ENCODE data around the gene COQ7. TPM values are rescaled to one million over a fixed set of nuclear protein-coding genes. Genes with fewer than 3 reads are reported as not detected.
A peak's percentile ranks its signal among the peaks of the same experiment; 100 is the strongest.

Gene COQ7
- total RNA-seq, 1 donor from 2014 or later: 19.4 TPM

DNA sequence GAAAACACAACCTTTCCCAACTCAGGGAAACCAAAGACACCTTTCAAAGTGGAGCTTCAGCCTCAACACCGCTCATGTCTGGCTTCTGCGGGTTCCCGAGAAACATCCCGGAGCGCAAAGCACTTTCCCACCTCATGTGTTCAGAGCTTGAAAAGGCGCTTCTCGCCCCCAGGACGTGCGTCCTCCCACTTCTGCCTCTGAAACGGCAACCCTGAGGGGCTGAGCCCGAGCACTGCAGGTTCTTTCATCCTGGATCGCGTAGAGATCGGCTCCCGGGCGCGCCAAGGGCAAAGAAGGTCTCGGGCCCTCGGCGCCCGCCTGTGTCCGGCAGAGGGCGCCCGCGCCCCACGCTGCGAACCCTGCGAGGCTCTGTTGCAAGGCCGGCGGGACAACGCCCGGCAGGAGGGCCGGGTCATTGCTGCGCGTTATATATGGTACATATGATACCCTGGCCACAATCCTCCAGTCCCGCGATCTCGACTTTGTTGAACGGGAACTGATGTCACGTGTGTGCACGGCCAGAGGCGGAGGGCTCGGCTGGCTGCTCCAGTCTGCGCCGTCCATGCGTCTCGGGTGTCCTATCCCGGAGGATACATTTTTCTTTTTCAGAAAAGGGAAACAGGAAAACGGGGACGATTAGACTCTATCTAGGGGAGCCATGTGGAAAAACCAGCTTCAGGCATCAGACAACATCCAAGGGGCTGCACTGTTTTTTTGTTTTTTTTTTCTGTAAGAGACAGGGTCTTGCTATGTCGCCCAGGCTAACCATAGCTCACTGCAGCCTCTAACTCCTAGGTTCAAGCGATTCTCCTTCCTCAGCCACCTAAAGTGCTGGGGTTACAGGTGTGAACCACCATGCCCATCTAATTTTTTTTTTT is 19.1 kb downstream of the COQ7 start:
- peak; percentile 91 to 94 for DNase-seq (ENCODE audit: low read depth in 2 of 2)

DNA sequence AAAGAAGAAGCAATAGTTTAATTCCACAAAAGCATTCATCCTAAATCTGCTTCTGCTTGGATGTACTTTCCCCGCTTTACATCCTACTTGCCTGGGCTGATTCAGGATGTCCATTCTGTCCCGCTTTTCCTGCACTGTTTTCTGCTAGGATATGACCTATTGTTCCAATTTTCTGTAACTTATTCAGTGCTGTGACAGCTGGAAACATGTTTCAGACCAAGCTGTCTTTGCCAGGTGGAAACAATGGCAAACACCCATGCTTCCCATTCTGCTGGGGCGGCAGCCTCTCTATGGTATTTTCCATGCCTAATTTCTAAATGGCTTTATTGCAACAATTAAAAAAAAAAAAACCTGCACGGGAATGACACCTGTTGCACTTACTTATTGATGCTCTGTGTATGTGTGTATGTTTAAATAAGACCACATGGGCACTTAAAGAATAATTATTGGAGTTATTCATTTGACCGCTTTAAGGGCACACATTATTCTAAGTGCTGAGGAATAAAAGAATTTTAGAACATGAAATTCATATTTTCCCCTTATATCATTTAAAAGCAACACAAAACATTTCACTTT is 21.0 kb downstream of the COQ7 start:
- peak; percentile 61 to 93 for DNase-seq (ENCODE audit: low read depth in 2 of 2)

DNA sequence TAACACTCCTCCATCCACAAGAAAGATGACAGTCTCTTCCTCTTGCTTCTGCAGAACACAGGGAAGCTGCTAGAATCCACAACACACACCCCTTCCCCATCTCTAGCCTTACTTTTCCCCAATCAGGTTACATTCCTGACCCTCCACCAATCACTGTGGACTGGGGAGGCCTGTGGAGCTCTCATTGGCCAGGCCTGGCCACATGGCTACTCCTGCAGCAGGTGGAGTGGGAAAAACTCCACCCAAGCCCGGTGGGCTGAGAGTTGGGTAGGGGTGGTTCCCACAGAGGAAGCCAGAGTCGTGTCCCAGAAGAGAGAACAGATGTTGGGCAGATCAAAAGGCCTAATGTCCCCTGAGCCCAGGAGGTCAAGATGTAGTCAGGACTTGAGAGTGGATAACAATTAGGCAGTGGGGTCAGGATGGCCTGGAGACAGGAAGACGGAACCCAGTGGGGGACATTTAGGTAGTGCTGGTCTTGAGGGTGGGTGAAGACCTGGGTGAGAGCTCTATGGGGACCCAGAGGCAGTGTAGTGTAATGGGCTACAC is 22.1 kb downstream of the COQ7 start:
- DNase-seq (ENCODE audit: low read depth in 2 of 2): no peak

DNA sequence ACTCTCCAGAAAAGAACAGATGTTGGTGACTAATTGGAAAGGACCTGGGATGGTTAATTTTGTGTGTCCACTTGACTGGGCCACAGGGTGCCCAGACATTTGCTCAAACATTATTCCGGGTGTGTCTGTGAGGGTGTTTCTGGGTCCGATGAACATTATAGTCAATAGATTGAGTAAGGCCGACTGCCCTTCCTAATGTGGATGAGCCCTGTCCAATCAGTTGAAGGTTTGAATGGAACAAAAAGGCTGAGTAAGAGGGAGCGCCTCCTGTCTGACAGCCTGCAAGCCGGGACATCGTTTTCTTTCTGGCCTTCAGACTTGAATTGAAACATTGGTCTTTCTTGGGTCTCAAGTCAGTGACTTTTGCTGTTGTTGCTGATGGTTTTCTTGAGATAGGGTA is 23.5 kb downstream of the COQ7 start:
- DNase-seq (ENCODE audit: low read depth in 2 of 2): no peak

DNA sequence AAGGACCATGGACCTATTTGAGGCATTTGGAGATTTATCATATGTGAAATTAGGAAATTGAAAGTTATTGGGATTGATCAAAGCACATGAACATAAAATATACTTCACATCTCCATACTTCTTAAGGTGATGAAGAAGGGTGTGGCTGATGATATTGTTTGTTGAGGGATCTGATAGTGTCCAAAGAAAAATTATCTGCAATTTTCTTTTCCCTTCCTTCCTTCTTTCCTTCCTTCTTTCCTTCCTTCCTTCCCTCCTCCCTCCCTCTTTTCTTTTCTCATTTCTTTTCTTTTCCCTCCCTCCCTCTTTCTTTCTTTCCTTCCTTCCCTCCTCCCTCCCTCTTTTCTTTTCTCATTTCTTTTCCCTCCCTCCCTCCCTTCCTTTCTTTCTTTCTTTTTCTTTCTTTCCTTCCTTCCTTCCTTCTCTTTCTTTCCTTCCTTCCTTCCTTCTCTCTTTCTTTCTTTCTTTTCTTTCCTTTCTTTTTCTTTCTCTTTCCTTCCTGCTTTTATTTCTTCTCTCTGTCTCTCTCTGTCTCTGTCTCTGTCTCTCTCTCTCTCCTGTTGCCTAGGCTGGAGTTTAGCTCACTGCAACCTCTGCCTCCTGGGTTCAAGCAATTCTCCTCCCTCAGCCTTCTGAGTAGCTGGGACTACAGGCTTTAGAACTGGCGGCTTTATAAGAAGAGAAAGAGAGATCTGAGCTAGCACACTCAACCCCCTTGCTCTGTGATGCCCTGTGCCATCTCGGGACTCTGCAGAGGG is 25.4 kb downstream of the COQ7 start:
- no peak for DNase-seq (ENCODE audit: low read depth in 2 of 2)

DNA sequence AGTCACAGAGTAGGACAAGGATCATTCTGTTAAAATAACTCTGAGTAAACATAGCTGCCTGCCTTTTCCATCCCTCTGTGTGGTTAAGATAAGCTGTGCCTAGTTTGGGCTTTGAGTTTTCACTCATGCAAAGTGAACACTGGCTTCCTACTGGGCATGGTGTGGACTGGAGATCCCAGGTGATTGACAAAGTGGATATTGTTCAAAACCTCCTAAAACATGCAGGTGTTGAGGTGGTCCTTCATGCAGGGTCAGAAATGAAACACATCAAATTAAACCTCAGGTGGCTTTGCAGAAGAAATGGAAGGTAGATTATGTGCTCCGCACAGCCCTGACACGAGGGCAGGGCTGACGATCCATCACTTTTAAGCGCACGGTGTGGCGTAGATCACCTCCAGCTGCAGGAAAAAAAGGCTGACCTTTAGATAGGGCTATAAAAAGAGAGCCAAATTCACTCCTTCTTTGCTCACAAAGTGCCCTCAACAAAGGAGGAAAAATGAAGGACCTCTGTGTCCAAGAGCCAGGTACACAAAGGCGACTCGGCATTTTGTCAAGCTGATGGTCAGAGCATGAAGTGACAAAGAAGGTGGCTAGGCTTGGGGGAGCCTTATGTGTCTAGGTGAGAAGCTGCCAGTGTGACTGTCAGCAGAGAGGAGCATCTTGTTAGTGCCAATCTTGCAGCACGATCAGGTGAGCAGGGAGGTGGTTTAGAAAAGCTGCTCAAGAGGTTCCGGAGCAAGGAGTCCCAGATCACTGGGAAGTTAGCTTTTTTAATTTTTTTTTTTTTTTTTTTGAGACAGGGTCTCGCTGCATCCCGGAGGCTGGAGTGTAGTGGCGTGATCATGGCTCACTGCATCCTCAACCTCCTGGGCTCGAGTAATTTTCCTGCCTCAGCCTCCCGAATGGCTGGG is 26.5 kb downstream of the COQ7 start:
- no peak for DNase-seq (ENCODE audit: low read depth in 2 of 2)

DNA sequence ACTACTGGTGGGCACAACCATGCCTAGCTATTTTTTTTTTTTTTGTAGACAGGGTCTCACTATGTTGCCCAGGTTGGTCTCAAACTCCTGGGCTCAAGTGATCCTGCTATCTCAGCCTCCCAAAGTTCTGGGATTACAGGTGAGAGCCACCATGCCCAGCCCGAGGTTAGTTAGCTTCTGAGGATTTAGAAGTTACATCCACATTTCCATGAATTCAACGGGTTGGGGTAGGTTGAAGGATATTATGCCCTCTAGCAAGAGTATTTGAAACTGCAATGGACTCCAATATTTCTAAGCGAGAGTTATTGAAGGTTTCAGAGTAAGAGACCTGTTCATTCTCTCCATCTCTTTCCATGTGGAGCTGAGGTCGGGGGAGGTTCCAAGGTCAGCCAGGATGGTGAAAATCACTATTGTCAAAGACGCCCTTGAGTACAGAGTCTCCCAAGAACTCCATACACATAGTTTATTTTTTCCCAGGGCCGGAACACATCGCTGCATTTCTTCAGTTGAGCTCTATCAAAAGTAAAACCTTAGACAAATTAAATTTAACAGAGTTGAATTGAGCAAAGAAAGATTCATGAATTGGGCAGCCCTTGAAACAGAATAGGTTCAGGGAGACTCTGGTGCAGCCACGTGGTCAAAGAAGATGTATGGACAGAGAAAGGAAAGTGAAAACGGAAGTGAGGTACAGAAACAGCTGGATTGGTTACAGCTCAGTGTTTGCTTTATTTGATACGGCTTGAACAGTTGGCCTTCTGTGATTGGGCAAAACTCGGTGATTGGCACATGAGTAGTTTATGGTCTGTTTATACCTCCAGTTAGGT is 27.3 kb downstream of the COQ7 start:
- peak in 1 of 2 donors; percentile 27 for DNase-seq (ENCODE audit: low read depth in 2 of 2)

DNA sequence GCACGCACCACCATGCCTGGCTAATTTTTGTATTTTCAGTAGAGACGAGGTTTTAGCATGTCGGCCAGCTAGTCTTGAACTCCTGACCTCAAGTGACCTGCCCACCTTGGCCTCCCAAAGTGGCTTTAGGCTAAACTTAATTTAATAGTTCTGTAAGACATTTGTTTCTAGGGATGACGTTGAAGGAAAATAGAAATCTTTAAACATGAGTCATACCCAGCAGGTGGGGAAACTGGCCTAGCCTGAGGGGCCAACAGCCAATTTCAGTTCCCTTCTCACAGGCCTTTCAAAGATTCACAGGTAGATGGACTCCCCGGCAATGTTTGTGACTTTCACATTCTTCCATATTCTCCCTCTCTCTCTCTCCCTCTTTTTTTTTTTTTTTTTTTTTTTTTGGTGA is 28.2 kb downstream of the COQ7 start:
- DNase-seq (ENCODE audit: low read depth in 2 of 2): no peak

DNA sequence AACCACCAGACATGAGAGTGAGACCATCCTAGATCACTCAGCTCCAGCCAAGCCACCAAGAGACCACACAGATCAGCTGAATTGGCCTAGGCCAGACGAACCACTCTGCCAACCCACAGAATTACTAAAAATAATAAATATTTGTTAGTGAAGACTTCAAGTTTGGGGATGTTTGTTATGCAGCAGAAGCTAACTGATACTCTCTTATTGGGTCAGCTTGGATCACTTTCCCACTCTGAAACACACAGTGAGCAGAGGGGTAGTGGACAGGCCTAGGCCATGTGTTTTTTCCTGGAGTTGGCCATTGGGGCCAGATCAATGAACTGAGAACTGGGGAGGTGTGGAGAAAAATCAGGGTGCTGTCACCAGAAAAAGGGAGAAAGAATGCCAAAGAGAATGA is 30.8 kb downstream of the COQ7 start:
- DNase-seq (ENCODE audit: low read depth in 2 of 2): no peak

DNA sequence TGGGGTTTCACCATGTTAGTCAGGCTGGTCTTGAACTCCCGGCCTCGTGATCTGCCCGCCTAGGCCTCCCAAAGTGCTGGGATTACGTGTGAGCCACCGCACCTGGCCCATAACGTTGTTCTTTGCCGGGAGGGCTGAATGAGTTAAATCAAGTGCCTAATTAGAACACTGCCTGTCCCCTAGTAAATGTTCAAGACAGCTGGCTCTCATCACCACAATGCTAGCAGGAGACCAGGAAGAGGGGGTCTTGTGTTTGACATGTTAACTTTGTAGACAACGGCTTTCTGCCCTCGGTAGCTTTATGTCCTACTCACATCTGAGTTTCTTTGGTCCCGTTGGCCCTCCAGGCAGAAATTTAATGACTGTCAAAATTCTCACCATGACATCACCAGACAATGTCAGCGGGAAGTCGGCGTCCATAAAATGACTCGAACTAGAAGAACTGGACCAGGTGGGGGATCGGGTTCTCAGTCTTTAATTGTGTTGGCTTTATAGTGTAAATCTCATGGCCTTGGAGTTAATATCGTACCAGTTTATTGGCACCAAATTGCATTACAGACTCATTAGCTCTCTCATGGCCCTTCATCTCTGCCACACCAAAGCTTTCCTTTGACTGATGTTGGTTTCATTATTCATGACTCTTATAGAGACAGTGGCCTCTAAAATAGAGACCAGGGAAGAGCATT is 34.9 kb downstream of the COQ7 start:
- DNase-seq (ENCODE audit: low read depth in 2 of 2): no peak

DNA sequence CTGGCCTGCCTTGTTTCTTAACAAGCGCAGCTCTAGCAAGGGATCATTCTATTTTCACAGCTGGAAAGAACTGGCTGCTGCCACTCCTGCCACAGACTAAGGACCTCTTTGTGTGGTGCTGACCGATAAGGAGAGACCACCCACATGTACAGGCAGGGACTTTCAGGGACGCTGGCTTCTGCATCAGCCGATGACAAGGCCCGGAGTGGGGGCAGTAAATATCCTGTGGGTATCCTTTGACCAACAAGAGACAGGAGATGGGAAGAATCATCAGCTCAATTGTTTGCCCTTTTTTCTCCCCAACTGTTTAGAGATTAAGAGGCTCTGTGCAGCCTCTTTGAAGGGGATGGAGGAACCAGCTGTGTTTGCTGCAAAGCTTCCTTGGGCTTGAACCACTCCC is 37.2 kb downstream of the COQ7 start:
- no peak for DNase-seq (ENCODE audit: low read depth in 2 of 2)

DNA sequence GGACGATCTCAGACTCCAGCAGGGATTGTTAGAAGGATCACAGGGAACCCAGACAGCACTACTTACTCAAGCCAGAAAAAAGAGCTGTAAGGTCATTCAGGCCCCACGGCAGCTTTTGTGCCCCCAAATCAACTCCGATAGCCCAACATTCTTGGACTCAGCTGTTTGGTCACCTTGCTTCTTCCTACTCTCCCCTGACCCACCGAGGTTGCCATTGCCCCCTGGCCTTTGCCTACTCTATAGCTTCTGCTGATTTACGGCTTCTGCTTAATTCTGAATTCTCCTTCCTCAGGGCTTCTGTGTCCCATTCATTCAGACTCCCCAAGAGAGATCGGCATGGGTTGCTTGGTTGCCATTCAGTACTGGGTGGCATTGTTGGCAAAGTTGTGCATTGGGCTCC is 37.7 kb downstream of the COQ7 start:
- no peak for DNase-seq (ENCODE audit: low read depth in 2 of 2)

DNA sequence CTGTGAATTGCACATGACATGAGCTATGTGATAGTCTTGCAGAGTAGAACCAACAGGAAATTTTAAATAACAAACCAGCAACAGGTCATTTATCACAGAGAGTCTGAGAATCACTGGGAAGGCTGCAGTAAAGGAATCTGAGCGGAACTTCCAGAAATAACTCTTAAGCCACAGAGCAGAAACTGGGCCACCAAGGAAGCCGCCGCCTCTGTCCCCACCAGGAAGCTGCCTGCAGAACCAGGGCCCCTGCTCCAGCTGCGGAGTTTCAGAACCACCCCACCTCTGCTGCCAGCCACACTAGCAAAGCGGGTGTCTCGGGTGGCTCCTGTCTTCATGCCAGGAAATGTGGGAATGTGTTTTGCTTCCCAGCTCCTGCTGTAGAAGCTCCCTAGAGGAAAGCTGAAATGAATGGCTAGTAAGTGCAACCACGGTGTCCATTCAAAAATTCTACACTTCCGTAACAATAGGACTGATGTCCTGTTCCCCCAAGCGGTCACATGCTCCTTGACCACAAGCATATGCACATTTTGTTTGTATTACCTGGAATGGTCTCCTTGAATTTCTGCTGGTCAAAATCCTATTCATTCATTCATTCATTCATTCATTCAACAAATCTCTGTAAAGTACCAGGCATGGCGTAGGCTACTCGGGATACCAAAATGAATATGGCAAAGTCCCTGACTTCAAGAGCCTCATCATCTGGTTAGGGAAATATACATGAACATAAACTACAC is 38.6 kb downstream of the COQ7 start:
- peak in 1 of 2 donors; percentile 14 for DNase-seq (ENCODE audit: low read depth in 2 of 2)

DNA sequence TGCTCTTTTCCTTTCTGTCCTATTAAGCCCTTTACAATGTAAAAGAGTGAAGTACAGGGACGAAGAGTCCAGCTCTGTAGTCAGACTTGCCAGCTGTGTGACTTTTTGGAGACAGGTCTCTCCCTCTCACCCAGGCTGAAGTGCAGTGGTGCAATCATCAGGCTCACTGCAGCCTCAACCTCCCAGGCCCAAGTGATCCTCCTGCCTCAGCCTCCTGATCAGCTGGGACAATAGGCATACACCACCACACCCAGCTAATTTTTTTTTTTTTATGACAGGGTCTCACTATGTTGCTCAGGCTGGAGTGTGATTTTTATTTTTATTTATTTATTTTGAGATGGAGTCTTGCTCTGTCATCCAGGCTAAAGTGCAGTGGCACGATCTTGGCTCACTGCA is 39.2 kb downstream of the COQ7 start:
- no peak for DNase-seq (ENCODE audit: low read depth in 2 of 2)

DNA sequence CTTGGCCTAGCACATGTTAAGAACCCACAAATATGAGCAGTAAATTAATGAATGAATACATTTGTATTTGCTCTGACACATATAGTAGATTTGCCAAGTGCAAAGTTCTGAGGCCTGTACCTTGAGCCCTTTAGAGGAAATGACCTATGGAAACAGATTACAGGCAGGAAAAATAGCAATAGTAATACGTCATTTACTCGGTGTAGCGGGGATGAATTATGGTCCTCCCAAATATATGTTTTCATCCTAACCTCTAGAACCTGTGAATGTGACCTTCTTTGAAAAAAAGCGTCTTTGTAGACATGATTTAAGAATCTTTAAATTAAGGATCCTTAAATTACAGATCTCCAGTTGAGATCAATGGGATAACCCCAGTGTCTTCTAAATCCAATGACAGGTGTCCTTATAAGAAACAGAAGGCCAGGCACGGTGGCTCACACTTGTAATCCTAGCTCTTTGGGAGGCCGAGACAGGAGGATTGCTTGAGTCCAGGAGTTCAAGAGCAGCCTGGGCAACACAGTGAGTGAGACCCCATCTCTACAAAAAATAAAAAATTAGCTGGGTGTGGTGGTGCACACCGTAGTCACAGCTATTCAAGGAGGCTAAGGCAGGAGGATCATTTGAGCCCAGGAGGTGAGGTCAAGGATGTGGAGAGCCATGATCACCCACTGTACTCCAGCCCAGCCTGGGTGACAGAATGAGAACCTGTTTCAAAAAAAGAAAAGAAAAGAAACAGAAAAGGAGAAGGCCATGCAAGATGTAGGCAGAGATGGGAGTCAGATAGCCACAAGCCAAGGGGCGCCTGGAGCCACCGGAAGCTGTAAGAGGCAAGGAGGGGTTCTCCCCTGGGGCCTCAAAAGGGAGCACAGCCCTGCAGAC is 41.2 kb downstream of the COQ7 start:
- peak in 1 of 2 donors; percentile 83 for DNase-seq (ENCODE audit: low read depth in 2 of 2)

DNA sequence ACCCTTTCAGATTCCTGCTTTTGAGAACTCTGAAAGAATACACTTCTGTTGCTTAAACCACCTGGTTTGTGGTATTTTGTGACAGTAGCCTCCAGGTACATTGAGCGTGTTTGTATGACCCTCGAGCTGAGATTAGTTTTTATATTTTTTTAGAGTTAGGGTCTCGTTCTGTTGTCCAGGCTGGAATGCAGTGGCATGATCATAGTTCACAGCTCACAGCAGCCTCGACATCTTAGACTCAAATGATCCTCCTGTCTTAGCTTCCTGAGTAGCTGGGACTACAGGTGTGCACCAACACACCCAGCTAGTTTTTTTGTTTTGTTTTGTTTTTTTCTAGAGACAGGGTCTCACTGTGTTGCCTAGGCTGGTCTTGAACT is 41.9 kb downstream of the COQ7 start:
- DNase-seq (ENCODE audit: low read depth in 2 of 2): no peak

DNA sequence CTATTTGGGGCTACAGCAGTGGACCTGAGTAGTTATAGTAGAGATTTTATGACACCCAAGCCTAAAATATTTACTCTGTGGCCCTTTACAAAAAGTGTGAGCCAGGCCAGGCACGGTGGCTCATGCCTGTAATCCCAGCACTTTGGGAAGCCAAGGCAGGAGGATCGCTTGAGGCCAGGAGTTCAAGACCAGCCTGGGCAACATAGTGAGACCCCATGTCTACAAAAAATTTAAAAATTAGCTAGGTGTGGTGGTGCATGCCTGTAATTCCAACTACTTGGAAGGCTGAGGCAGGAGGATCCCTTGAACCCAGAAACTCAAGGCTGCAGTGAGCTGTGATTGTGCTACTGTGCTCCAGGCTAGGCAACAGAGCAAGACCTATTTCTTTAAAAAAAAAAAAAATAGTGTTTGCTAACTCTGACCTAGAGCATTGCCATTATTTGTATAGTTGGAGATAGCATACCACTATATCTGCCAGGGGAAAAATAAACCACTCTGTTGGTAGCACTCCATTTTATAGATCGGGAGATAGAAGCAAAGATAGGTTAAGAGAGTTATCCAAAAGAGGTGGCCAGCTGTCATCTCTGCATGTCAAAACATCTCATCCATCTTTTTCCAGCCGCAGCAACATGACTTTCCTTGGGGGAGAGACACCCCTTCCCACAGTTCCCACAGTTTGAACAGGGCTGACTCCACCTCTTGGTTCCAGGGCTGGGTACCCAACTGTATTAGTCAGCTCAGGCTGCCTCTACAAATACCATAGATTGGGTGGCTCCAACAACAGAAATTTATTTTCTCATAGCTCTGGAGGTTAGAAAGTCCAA is 43.3 kb downstream of the COQ7 start:
- no peak for DNase-seq (ENCODE audit: low read depth in 2 of 2)

All from lung microvascular endothelial cell (primary cell).